Right cardiac atrium (tissue), 5 donors: ENCODE data around the gene SEPTIN5. TPM values are rescaled to one million over a fixed set of nuclear protein-coding genes. Genes with fewer than 3 reads are reported as not detected.

Experiments used
- ATAC-seq, 2 donors: fragments of 200-7000 bp; cut with Tn5 transposase; one replicate each; pipeline versions ENCODE4 v1.8.0 to v1.9.1; 2020; ENCODE audit warnings: moderate library complexity in 2 of 2, mild to moderate bottlenecking in 1 of 2
- DNase-seq, 3 donors: peaks; one replicate each; pipeline ENCODE4 v3.0.0-alpha.2; 2020
- H3K27ac ChIP-seq: one replicate; pipeline ENCODE4 v1.5.1; 2013; ENCODE audit warnings: mild to moderate bottlenecking, low read length, control low read depth, moderate library complexity
- H3K27me3 ChIP-seq: one replicate; pipeline ENCODE4 v1.6.1; 2013; ENCODE audit not compliant: control insufficient read depth, insufficient read depth
- H3K4me1 ChIP-seq: one replicate; pipeline ENCODE4 v1.6.1; 2013; ENCODE audit warnings: low read length; ENCODE audit not compliant: control insufficient read depth, insufficient read depth
- H3K4me3 ChIP-seq: one replicate; pipeline ENCODE4 v1.5.1; 2013; ENCODE audit warnings: low read length, control low read depth
- H3K9me3 ChIP-seq: one replicate; pipeline ENCODE4 v1.6.1; 2013; ENCODE audit warnings: low read length; ENCODE audit not compliant: control insufficient read depth
- WGBS: extraction: QIAGEN DNeasy Blood & Tissue Kit; methylation state at CpG from one replicate; pipeline ENCODE4 v1.1.7; 2013; 5-methylcytosine and 5-hydroxymethylcytosine counted together
- intact Hi-C, 4 donors: fragments of 100-400 bp; cut with DNase I; formaldehyde crosslinking; loops; one replicate each; pipeline versions ENCODE4 v1.11.0 to v1.14.0; 2022 to 2023
- polyA plus RNA-seq: library from polyadenylated mRNA; stranded (reverse); fragments of 200-250 nt; gene quantifications from one replicate; pipeline ENCODE4 v1.2.3, GENCODE V29; 2013
- total RNA-seq, 4 donors: library from RNA; stranded (reverse); fragmentation: NEBNext Ultra II Directional; extraction: Animal tissue kit (Norgen Biotek cat#: 25700); gene quantifications; one replicate each; pipeline ENCODE4 v1.2.1, GENCODE V29; 2021
- donor health status: healthy with polysubstance abuse.
- donor health status: DM: no; HTN: yes; CAD: no.
- donor health status: DM: no; HTN: no; CAD: no.
- donor health status: DM: no; HTN: yes; CAD: no; lungs with severe emphysema.
- donor health status: DM: yes; HTN: yes; CAD: no.

The SEPTIN5 gene
- total and polyA plus RNA-seq, 5 donors, result 143 to 264 (median 227) TPM

- intact Hi-C loops, result no loop called here
- ATAC-seq (no peak), DNase-seq (no peak)
- H3K9me3 ChIP-seq, result no peaks in the 10 kb centered on the region
- H3K27me3 ChIP-seq, result no peaks in the 10 kb centered on the region
- no peaks in the 10 kb centered on the region for H3K4me1 ChIP-seq
- no peak overlapping the region for H3K4me3 ChIP-seq
- 78% methylated on average over 9 of the region's 9 CpGs for WGBS
- H3K27ac ChIP-seq, result no peak overlapping the region
These were observed 15.2 kb downstream of the SEPTIN5 start for GRCh38 chr22:19729507-19729906.

DNA sequence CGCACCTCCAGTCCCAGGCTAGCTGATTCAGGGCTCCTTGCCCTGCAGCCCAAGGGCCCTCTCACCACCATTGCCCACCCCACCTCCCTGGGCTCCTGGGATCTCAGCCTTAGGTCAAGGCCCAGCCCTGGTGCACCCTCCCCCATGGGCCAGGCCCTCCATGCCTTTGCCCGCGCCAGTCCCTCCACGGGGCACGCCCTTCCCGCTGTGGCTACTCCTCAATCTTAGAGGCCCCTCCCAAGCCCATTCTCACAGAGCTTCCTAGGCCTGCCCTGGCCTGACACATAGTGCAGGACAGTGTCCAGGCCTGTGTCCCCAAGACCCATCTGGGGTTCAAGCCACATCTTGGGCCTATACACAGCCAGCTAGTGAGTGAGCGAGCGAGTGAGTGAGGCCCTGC, 15.9 kb downstream of the SEPTIN5 start:
- no peak overlapping the region for H3K27ac ChIP-seq
- DNase-seq, result no peak
- peak in 1 of 2 donors; percentile 9 for ATAC-seq
- H3K9me3 ChIP-seq, result no peaks in the 10 kb centered on the region
- 96% methylated on average over 8 of the region's 8 CpGs for WGBS
- no peak overlapping the region for H3K4me3 ChIP-seq
- H3K4me1 ChIP-seq, result no peaks in the 10 kb centered on the region
- H3K27me3 ChIP-seq, result no peaks in the 10 kb centered on the region
- intact Hi-C loops, result loop anchor here (2.0 kb wide), 1 partner anchor 181 kb away; no protein-coding TSS in a partner anchor

- ATAC-seq, result peak; percentile 86 to 91
- no peaks in the 10 kb centered on the region for H3K4me1 ChIP-seq
- H3K4me3 ChIP-seq, result no peak overlapping the region
- 4% methylated on average over 48 of the region's 48 CpGs for WGBS
- H3K9me3 ChIP-seq, result no peaks in the 10 kb centered on the region
- intact Hi-C loops, result loop anchor here (2.0 kb wide), 1 partner anchor 180 kb away; no protein-coding TSS in a partner anchor
- H3K27me3 ChIP-seq, result no peaks in the 10 kb centered on the region
- no peak overlapping the region for H3K27ac ChIP-seq
- peak; percentile 89 to 96 (median 94) for DNase-seq
These were observed 16.5 kb downstream of the SEPTIN5 start for GRCh38 chr22:19730655-19731360.

GRCh38 chr22:19731361-19732135, 17.2 kb downstream of the SEPTIN5 start:
- Histone ChIP-seq H3K27me3 (no peaks in the 10 kb centered on the region), H3K4me3 (no peak overlapping the region), H3K4me1 (no peaks in the 10 kb centered on the region), H3K9me3 (no peaks in the 10 kb centered on the region), H3K27ac (no peak overlapping the region)
- intact Hi-C loops, result loop anchor here (2.0 kb wide), 1 partner anchor 179 kb away; no protein-coding TSS in a partner anchor
- no peak for ATAC-seq
- WGBS, result 69% methylated on average over 21 of the region's 21 CpGs
- DNase-seq, result peak in 1 of 3 donors; percentile 49

GRCh38 chr22:19732403-19733113, 18.3 kb downstream of the SEPTIN5 start:
- DNase-seq (no peak), ATAC-seq (no peak)
- no peaks in the 10 kb centered on the region for H3K27me3 ChIP-seq
- no peaks in the 10 kb centered on the region for H3K4me1 ChIP-seq
- no peak overlapping the region for H3K27ac ChIP-seq
- 86% methylated on average over 10 of the region's 10 CpGs for WGBS
- no peak overlapping the region for H3K4me3 ChIP-seq
- intact Hi-C loops, result no loop called here
- no peaks in the 10 kb centered on the region for H3K9me3 ChIP-seq

DNA sequence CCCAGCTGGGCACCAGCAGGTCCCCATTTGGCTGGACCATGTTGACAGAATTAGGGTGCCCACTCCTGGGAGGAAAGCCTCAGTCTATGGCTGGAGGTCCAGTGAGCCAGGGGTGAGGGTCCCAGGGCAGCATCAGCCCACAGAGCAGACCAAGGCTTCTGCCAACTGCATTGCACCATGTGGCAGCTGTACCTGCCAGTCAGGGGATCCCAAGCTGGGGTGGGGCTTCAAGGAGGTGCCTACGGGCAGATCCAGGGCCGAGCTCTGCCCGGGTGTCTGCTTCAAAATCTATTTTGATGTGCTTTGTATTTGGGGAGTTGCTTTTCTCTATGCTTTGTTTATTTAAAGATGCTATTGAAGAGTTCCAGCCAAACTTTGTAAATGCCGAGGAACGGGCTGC, 19.5 kb downstream of the SEPTIN5 start:
- intact Hi-C loops, result no loop called here
- 71% methylated on average over 5 of the region's 5 CpGs for WGBS
- ATAC-seq, result no peak
- no peak for DNase-seq
- Histone ChIP-seq H3K4me1 (no peaks in the 10 kb centered on the region), H3K9me3 (no peaks in the 10 kb centered on the region), H3K27ac (no peak overlapping the region), H3K27me3 (no peaks in the 10 kb centered on the region), H3K4me3 (no peak overlapping the region)

DNA sequence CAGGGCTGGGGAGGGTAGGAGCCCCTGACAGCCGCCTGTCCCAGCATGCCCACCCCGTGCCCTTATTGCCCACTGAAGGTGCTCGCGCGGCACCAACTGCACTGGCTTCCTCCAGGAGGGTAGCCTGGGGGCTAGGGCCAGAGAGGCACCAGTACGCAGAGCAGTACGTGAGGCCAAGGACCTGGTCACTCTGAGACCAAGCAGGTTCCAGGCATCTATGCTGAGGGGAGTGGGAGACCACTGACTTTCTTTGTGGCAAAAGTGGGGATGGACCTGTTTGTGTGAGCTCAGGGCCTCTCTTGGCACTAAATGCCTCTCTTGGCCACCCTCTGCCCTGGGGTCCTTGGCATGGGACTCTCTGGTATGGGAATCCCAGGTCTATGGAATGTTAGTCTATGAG, 19.9 kb downstream of the SEPTIN5 start:
- Histone ChIP-seq H3K27me3 (no peaks in the 10 kb centered on the region), H3K4me3 (no peak overlapping the region), H3K9me3 (no peaks in the 10 kb centered on the region), H3K27ac (no peak overlapping the region), H3K4me1 (no peaks in the 10 kb centered on the region)
- intact Hi-C loops, result no loop called here
- 91% methylated on average over 7 of the region's 7 CpGs for WGBS
- ATAC-seq (no peak), DNase-seq (no peak)

DNA sequence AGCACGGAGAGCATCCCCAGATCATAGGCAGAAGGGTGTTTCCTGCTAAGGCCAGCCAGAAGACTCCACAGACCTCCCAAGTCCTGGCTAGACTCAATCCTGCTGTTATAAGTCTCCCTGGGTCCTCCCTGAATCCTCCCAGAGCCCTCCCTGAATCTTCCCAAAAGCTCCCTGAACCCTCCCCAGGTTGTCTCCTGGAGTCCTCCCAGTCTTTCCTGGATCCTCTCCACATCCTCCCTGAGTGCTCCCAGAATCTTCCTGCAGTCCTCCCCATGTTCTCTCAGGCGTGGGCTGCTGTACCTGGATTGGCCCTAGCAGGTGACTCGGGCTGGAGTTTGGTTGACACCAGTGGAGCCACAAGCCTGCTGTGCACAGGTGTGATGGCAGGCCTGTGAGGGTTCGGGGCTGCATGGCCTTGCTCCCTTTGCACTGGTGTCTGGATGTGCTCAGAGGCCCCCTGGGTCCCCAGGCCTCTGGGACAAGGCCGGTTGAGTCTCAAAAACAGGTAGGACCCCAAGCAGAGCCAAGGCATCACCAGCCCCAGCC, 20.6 kb downstream of the SEPTIN5 start:
- WGBS, result 85% methylated on average over 5 of the region's 5 CpGs
- intact Hi-C loops, result no loop called here
- no peak for ATAC-seq
- Histone ChIP-seq H3K4me1 (no peaks in the 10 kb centered on the region), H3K4me3 (no peak overlapping the region), H3K9me3 (no peaks in the 10 kb centered on the region), H3K27ac (no peak overlapping the region), H3K27me3 (no peaks in the 10 kb centered on the region)
- DNase-seq, result no peak

- DNase-seq (peak in 1 of 3 donors; percentile 53), ATAC-seq (no peak)
- Histone ChIP-seq H3K27ac (no peak overlapping the region), H3K4me1 (no peaks in the 10 kb centered on the region), H3K9me3 (no peaks in the 10 kb centered on the region), H3K4me3 (no peak overlapping the region), H3K27me3 (no peaks in the 10 kb centered on the region)
- intact Hi-C loops, result no loop called here
- 88% methylated on average over 21 of the region's 21 CpGs for whole genome bisulfite sequencing
These were observed 21.6 kb downstream of the SEPTIN5 start for GRCh38 chr22:19735665-19736510.
